GM19023 (cell line): ENCODE results near the gene CREB3L2.
"Not testable (repeated sequence)": the region's sequence is repeated elsewhere in the genome, so short reads cannot be mapped to it uniquely, and the experiment has no call there.

ENCODE experiments used
- ATAC-seq: cut with Tn5 transposase; IDR thresholded peaks from one replicate; pipeline ENCODE4 v1.9.1; 2021; ENCODE audit warnings: mild to moderate bottlenecking, moderate library complexity; ENCODE audit not compliant: unreplicated experiment

CREB3L2 gene

DNA sequence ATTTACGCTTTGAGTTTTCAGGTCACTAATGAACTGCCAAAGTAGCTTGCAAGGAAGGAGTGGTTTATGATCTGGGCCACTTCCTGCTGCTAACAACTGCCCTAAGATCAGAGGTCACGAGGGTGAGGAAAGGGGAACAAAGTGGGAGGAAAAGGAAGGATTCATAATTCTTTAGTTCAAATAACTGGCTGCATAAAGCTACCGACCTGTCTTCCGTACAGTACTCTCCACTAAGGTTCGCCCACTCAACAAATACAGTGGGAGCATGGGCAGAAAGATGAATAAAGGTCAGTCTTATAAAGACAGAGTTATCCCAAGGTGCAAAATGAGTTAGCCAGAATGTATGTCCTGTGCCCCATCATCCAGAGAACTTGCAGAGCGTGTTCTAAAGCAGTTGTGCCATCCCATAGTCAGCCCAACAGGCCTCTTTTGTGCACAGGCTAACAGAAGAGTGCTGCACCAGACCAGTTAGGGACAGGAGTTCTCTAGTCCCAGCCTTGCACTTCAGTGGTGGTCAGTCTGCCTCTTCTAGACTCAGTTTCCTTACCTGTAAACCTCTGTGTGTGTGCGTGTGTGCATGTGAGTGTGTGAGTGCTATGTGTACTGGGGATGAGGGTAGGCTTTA, 65.9 kb downstream of the CREB3L2 start:
- ATAC-seq, result no peak

DNA sequence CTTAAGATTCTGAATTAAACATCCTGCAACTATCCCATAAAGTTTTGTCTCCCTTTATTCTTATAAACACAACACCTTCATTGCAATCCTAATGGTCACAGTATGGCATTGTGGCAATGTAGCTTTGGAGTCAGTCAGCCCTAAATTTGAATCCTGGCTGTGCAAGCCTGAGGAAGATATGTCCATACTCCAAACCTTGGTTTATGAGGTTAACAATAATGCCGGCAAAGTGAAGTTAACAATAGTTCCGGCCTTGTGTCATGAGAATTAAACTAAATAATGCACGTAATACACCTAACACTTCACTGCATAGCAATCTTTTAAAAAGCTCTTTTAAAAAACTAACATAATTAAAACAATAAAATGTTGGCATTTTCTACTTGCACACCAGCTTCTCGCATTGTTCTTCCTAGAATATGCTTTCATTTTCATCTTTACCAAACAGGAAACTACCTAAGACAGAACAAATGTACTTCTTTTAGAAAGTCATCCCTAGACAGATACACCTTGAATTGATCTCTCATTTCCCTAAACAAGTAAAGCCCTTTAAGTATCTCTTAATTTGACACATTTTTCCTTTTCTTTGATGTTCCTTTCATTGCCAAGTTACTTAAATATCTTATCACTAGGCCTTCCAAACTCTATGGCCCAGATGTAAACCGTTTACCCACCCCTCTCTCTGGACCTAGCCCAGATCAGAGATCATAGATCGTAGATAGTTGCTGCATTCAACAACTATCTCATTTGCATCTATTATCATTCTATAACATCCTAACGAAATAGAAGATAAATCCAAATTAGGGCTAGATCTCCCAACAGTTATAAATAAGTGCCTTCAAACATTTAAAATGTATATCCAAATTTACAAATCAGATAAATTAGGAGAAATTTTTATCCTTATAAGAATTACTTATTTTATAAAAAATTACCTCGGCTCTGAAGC, 66.7 kb downstream of the CREB3L2 start:
- ATAC-seq, result peak; percentile 72

- no peak for ATAC-seq
These were observed 67.6 kb downstream of the CREB3L2 start for GRCh38 chr7:137934176-137934826.

DNA sequence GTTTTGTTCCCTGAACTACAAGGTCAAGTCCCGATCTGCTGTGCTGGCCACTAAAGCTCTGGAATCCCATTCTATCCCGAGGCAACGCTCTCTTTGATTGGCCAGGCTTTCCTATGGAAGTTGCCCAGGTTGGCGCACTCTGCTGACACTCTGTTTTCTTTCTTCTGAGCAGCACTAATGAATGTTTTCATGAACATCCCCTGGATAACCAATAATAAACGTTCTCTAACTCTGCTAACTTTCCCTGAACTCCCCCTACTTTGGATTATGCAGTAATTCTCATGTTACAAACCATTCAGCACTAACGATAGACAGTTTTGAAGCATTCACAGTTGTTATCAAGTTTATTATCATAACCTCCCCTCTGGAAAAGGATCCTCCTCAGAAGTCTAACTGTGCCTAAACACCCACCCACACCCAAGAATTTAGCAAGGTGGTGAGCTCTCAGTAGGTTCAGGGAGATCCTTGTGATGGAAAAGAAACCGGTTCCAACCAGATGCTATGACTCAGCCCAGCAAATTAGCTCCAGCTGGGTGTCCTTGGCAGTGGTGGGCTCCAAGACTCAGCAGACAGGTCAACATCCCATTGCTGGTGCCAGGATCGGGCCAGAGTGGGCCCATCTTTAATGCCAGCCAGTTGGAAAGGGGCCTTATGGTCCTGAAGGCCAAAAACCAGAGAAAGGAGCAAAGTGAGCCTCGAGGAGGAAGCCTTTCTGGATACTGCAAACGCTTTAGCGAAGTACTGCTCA, 68.4 kb downstream of the CREB3L2 start:
- ATAC-seq, result no peak

DNA sequence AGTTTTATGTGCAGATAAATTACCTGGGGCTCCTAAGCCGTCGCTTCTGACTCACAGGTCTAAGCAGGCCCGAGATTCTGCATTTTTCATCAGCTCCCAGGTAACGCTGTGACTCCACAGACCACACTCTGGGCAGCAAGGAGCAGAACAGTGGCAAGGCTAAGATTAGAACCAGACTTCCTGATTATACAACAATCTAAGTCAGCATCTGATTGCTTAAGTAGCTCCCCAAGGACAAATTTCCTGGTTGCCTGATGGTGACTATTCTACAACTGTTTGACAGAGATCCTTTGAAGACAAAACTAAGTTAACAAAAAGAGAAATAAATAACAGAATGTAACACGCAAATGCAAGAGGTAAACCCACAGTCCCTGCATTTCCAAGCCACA, 69.0 kb downstream of the CREB3L2 start:
- no peak for ATAC-seq

DNA sequence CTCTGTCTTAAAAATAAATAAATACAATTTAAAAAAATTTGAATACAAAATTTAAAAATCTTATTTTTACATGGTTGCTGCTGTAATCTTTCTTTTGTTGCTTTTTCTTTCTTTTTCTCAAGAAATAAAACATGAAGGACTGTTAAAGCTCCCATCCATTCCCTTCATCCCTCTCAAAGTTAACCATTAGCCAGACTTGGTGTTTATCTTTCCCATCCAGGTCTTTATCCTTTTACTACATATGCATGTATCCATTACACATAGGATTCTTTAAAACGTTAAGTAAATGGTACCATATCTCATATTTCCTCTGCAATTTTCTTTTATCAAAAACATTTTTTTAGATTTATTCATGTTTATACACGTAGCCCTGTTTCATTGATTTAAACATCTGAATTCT, 70.1 kb downstream of the CREB3L2 start:
- ATAC-seq, result no peak

GRCh38 chr7:137930581-137930980, 71.3 kb downstream of the CREB3L2 start:
- no peak for ATAC-seq

DNA sequence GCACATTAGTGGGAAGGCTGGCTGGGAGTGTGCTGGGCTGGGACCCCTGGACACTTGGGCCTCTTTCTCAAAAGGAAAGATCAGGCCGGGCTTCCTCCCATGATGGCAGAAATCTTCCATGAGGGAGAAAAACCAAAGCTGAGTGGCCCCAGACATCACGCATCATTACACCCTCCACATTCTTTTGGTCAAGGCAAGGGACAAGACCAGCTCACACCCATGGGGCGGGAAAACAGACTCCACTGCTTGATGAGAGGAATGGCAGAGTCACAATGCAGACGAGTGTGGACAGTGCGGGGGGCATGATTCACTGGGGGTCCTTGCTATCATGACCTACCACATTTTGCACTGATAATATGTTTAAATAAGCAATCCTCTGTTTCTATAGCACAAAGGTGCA, 73.3 kb downstream of the CREB3L2 start:
- no peak for ATAC-seq

- no peak for ATAC-seq
These were observed 74.5 kb downstream of the CREB3L2 start for GRCh38 chr7:137927386-137927785.

DNA sequence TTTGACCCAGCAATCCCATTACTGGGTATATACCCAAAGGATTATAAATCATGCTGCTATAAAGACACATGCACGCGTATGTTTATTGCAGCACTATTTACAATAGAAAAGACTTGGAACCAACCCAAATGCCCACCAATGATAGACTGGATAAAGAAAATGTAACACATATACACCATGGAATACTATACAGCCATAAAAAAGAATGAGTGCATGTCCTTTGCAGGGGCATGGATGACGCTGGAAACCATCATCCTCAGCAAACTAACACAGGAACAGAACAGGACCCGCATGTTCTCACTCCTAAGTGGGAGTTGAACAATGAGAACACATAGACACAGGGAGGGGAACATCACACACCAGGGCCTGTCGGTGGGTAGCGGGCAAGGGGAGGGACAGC, 75.7 kb downstream of the CREB3L2 start:
- ATAC-seq, result not testable (repeated sequence)

DNA sequence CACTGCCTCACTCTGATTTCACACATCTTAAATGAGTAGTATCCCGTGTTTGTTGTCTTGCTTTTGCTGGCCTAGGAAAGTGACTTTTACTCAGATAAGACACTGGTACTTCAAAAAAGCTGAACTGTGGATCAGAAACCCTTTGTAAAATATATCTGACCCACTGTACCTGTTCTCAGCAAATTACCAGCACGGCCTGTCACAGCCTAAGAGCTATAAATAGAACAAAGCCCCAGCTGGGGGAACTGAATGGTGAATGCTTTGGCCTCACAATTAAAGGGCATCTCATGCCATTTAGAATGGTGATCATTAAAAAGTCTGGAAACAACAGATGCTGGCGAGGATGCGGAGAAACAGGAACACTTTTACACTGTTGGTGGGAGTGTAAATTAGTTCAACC, 76.1 kb downstream of the CREB3L2 start:
- no peak for ATAC-seq

GRCh38 chr7:137925091-137925490, 76.8 kb downstream of the CREB3L2 start:
- no peak for ATAC-seq

GRCh38 chr7:137923380-137923779, 78.5 kb downstream of the CREB3L2 start:
- ATAC-seq, result no peak

DNA sequence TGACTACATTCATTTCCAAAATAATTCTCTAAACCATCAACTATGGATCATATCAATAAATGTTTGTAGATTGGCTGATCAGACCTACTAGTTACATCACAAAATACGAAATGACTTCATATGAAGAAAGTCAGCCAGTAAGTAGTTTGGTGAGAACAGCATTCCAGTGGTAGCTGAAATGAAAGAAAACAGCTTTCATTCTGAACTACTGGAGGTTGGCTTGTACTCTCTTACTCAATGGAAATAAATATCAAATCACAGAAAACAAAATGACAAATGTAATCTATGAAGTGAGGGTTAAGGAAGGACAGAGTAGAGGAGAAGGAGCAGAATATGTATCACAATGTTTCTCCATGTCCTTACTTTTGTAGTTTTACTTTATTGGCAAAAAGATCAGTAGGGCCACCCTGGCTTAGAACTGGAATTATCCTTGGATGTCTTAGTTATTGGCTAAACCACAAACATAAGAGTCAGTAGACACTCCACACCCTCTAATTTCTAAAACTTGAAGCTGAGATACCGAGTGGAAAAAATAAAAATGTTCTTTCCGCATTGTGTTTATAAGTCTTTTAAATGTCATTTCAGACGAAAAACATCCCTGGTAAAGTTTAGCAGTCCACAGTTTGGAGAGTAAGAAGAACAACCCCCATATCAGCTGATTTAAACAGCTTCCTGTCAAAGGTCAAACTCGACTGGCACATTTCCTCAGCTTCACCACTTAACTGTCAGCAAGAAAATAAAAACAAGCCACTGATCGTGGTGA, 81.1 kb downstream of the CREB3L2 start:
- no peak for ATAC-seq

DNA sequence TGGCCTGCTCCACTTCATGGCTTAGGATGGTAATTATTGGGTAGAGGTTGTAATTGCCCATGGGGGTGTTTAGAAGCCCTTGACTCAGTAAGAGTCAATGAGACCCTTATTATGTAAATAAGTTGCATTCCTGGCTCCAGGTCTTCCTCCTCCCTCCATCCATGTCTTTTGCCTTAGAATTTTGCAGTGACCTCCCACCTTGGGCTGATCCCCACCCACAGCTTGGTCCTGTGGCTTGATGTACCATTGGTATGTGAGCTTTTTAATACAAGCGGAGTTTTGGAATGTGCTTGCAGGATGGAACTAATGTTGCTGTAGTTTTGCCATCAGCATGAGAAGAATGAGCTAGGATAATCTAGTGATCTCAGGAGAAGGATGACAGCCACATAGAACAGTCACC, 81.9 kb downstream of the CREB3L2 start:
- ATAC-seq, result no peak

DNA sequence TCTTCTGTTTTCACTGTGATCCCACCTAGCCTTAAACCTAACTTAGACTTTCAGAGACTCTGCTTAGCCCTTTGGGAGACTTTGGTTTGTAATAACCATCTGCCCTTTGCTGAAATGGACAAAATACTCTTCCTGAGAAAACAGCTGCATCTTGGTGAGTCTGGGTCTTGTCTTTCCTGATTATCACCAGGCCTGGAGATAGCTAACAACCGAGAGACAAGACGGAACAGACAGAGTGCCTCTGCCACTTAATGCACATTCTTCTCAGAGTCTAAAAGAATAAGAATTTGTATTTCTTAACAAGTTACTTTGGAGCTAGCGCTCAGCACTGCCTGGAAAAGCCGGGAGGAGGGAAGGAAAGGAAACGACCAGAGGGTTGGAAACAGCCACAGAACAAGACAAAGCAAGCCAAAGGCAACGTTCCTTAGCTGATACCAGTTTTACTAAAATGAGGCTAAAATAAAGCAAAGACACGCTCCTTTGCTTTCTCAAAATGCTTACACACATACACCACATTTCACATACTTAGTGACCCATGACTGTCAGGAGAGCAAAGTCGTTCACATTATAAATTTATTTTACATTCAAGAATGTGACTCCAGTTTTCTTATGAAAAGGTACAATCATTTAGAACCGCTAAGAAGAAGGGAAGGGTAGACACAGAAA, 84.8 kb downstream of the CREB3L2 start:
- no peak for ATAC-seq

- no peak for ATAC-seq
These were observed 85.3 kb downstream of the CREB3L2 start for GRCh38 chr7:137916564-137916963.

DNA sequence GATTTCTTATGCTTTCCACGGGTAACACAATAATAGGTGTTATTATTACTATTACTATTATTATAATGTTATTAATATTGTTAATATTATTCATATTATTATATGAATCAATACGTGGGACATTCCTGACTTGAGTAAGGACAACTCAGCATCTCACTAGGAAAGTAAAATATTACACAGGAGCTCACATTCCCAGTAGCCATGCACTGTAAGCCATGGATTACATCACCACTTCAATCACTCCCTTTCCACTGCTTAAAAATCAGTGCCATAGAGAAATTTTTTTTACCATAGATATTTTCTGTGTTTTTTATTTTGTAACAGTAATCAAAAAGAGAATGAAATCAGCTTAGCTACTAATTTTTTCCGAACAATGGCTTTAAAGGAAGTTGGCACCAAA, 86.6 kb downstream of the CREB3L2 start:
- no peak for ATAC-seq

- no peak for ATAC-seq
These were observed 87.9 kb downstream of the CREB3L2 start for GRCh38 chr7:137913985-137914384.

DNA sequence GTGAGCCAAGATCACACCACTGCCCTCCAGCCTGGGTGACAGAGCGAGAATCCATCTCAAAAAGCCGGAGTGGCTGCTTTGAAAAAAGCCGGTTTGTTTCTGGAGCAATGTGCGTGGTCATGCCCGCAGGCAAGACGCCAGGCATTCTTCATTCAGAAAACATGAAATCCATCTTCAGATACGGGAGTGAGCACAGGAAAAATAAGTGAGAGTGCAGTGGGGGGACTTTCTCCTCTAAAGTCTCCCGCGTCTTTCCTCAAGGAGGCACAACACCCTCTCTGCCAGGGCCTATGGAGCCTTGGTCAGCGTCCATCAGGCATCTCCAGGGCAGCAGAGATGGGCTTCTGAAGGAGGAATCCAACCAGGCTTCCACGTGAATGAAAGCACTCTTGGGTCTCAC, 92.8 kb downstream of the CREB3L2 start:
- no peak for ATAC-seq
